ENCODE data around the gene PRSS33. TPM values are rescaled to one million over a fixed set of nuclear protein-coding genes. Genes with fewer than 3 reads are reported as not detected.

The PRSS33 gene
- total RNA-seq, 1 donor from 2014 or later: 0.39 TPM

DNA sequence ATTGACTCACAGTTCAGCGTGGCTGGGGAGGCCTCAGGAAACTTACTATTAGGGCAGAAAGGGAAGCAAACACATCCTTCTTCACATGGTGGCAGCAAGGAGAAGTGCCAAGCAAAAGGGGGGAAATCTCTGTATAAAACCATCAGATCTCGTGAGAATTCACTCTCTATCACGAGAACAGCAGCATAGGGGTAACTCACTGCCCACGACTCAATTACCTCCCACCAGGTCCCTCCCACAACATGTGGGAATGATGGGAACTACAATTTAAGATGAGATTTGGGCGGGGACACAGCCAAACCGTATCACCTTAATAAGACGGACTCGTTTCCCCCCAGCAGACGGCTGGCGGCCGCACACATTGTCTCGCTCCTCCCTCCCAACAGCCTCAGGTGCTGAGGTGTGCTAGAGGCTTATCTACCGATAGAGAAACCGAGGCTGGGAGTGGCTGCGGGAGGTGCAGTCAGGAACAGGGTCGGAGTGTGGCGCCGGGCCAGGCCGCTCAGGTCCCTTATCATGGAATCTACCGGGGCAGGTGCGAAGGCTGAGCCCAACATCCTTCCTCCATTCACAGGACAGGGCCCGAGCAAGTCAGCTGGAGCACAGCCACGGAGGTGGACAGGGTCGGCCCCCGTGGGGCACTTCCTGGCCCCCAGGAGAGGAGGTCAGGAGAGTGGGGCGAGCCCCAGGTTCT, 37.8 kb upstream of the PRSS33 start:
- H3K27me3 Mint-ChIP-seq: peaks cover 13% of the 10 kb centered on the region

GRCh38 chr16:2824626-2825025, 37.3 kb upstream of the PRSS33 start:
- no peaks in the 10 kb centered on the region for H3K9me3 Mint-ChIP-seq
- H3K4me3 Mint-ChIP-seq: no peak overlapping the region
- no peak for TF ChIP-seq CTCF (conservative IDR thresholded peaks at IDR 0.05)
- no peak for DNase-seq (ENCODE audit: extremely low spot score, unreplicated experiment)
- peaks cover 13% of the 10 kb centered on the region for H3K27me3 Mint-ChIP-seq
- H3K36me3 Mint-ChIP-seq: no peaks in the 10 kb centered on the region
- no peaks in the 10 kb centered on the region for H3K4me1 Mint-ChIP-seq (ENCODE audit: unreplicated experiment)
- no peak overlapping the region for H3K27ac Mint-ChIP-seq

More for the DNA sequence above, 37.8 kb upstream of the PRSS33 start:
- Mint-ChIP-seq H3K36me3 (no peaks in the 10 kb centered on the region), H3K4me1 (ENCODE audit: unreplicated experiment) (no peaks in the 10 kb centered on the region), H3K4me3 (no peak overlapping the region), H3K9me3 (no peaks in the 10 kb centered on the region), H3K27ac (no peak overlapping the region)
- TF ChIP-seq CTCF (conservative IDR thresholded peaks at IDR 0.05): no peak
- no peak for DNase-seq (ENCODE audit: extremely low spot score, unreplicated experiment)

- no peaks in the 10 kb centered on the region for H3K4me1 Mint-ChIP-seq (ENCODE audit: unreplicated experiment)
- H3K4me3 Mint-ChIP-seq: no peak overlapping the region
- H3K27me3 Mint-ChIP-seq: peaks cover 12% of the 10 kb centered on the region
- TF ChIP-seq CTCF (conservative IDR thresholded peaks at IDR 0.05): no peak
- no peaks in the 10 kb centered on the region for H3K9me3 Mint-ChIP-seq
- no peaks in the 10 kb centered on the region for H3K36me3 Mint-ChIP-seq
- DNase-seq (ENCODE audit: extremely low spot score, unreplicated experiment): no peak
- H3K27ac Mint-ChIP-seq: no peak overlapping the region
These were observed 35.1 kb upstream of the PRSS33 start for GRCh38 chr16:2822496-2822895.

DNA sequence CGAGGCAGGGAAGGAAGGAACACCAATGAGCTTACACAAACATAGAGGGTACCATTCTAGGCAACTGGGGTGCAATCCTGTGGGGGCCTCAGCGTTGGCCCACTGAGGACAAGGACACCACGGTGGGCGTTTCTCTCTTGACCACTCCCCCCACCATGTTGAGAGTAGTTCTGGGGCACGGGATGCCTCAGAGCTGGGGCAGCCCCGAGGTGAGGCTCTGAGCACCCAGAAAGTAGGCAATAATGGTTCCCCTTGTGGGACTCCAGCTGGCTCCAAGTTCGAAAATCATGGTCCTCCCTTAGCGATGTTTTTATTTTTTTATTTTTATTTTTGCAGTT, 34.8 kb upstream of the PRSS33 start:
- no peaks in the 10 kb centered on the region for H3K36me3 Mint-ChIP-seq
- peaks cover 12% of the 10 kb centered on the region for H3K27me3 Mint-ChIP-seq
- H3K27ac Mint-ChIP-seq: no peak overlapping the region
- no peak overlapping the region for H3K4me3 Mint-ChIP-seq
- TF ChIP-seq CTCF (conservative IDR thresholded peaks at IDR 0.05): no peak
- H3K9me3 Mint-ChIP-seq: no peaks in the 10 kb centered on the region
- no peak for DNase-seq (ENCODE audit: extremely low spot score, unreplicated experiment)
- H3K4me1 Mint-ChIP-seq (ENCODE audit: unreplicated experiment): no peaks in the 10 kb centered on the region

- Mint-ChIP-seq H3K36me3 (no peaks in the 10 kb centered on the region), H3K4me1 (ENCODE audit: unreplicated experiment) (no peaks in the 10 kb centered on the region), H3K27ac (no peak overlapping the region), H3K27me3 (peaks cover 12% of the 10 kb centered on the region), H3K9me3 (no peaks in the 10 kb centered on the region), H3K4me3 (no peak overlapping the region)
- no peak for TF ChIP-seq CTCF (conservative IDR thresholded peaks at IDR 0.05)
- DNase-seq (ENCODE audit: extremely low spot score, unreplicated experiment): no peak
These were observed 34.3 kb upstream of the PRSS33 start for GRCh38 chr16:2821487-2822157.

Data from type B pancreatic cell (in vitro differentiated cells).